Large intestine (tissue), 3 donors: Measurements from ENCODE around the gene SLC38A9. TPM values are rescaled to one million over a fixed set of nuclear protein-coding genes. Genes with fewer than 3 reads are reported as not detected.

Experiments used
- DNase-seq, 2 donors: peaks; one replicate each; pipeline versions ENCODE4 v3.0.0 to v3.0.0-alpha.2; 2013
- H3K27ac ChIP-seq: one replicate; pipeline ENCODE4 v1.5.1; 2013; ENCODE audit warnings: low read length
- H3K27me3 ChIP-seq: 2 replicates; pipeline ENCODE4 v1.6.1; 2013; ENCODE audit warnings: low read length; ENCODE audit not compliant: control insufficient read depth, insufficient read depth
- H3K36me3 ChIP-seq: 2 replicates; pipeline ENCODE4 v1.6.1; 2013; ENCODE audit warnings: low read length; ENCODE audit not compliant: control insufficient read depth, insufficient read depth
- H3K4me1 ChIP-seq: one replicate; pipeline ENCODE4 v1.6.1; 2013; ENCODE audit warnings: low read length; ENCODE audit not compliant: control insufficient read depth, insufficient read depth
- H3K4me3 ChIP-seq: one replicate; pipeline ENCODE4 v1.5.1; 2013; ENCODE audit warnings: low read length
- H3K9me3 ChIP-seq: one replicate; pipeline ENCODE4 v1.6.1; 2013; ENCODE audit warnings: mild to moderate bottlenecking, low read depth, low read length, moderate library complexity; ENCODE audit not compliant: control insufficient read depth
- WGBS: methylation state at CpG from one replicate; pipeline ENCODE4 v1.1.5; 2013; ENCODE audit warnings: low lambda C conversion rate; ENCODE audit not compliant: insufficient coverage; 5-methylcytosine and 5-hydroxymethylcytosine counted together
- polyA plus RNA-seq: library from polyadenylated mRNA; unstranded; fragments of 120-200 nt; gene quantifications from one replicate; pipeline ENCODE4 v1.2.1, GENCODE V29; 2013

Gene SLC38A9
- polyA plus RNA-seq, 1 donor, result 25.9 TPM

DNA sequence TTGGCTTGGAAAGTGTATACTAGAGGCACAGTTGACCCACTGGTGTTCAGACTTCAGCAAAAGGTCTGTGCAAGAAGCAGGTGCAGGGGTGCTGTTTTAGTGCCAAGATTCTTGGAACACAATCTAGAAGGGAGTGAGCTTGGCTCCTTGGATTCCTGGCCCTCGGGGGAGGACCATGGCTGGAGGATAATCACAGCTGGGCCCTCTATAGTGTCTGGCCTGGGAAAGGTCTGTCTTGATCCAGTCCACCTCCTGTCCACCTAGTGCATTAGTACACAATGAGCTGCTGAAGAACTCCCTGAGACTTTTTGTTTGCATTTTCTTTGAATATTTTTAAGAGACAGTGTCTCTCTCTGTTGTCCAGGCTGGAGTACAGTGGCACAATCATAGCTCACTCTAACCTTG lies 126.9 kb downstream of the SLC38A9 start:
- Histone ChIP-seq H3K4me1 (no peaks in the 10 kb centered on the region), H3K36me3 (no peaks in the 10 kb centered on the region), H3K9me3 (no peaks in the 10 kb centered on the region), H3K27ac (no peak overlapping the region), H3K4me3 (no peak overlapping the region), H3K27me3 (no peaks in the 10 kb centered on the region)
- DNase-seq, result no peak
- no CpG with 5 or more reads among the region's 1 CpG for WGBS

DNA sequence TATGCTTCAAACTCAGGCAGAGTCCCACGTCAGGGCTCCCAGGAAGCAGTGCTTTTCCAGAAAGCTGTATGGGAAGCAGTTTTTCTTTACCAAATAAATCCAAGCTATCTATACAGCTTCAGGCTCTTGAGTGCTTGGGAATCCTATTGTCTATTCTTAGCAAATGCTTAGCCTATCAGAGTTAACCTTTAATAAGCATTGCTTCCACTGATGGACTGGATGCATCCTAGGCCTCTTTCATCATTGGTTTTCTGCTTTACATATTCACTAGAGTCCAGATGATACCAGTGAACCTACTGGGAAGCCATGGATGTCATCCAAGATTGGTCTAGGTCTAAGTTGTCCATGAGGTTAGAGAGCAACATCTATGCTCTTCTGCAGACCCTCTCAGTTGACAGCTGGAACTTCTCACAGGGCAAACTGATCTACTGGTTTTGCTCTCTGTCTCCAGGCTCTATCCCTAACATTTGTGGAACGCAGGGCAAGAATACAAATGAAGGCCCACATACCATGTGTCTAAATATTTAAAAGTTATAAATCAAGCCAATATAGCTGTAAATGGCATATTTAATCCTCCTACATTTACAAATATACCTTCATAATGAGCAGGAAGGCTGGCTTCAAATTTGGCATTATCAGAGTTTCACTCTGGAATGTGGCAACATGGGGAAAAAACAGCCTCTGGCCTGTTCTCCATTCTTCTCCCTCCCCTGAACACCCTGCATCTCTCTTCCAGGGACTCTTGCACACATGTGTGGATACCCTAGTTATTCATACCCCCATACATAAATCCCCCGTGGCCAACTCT lies 127.5 kb downstream of the SLC38A9 start:
- H3K27me3 ChIP-seq, result no peaks in the 10 kb centered on the region
- no peaks in the 10 kb centered on the region for H3K9me3 ChIP-seq
- no peak for DNase-seq
- no peak overlapping the region for H3K27ac ChIP-seq
- H3K4me3 ChIP-seq, result no peak overlapping the region
- no peaks in the 10 kb centered on the region for H3K4me1 ChIP-seq
- no peaks in the 10 kb centered on the region for H3K36me3 ChIP-seq
- WGBS, result no CpG with 5 or more reads among the region's 3 CpGs

DNA sequence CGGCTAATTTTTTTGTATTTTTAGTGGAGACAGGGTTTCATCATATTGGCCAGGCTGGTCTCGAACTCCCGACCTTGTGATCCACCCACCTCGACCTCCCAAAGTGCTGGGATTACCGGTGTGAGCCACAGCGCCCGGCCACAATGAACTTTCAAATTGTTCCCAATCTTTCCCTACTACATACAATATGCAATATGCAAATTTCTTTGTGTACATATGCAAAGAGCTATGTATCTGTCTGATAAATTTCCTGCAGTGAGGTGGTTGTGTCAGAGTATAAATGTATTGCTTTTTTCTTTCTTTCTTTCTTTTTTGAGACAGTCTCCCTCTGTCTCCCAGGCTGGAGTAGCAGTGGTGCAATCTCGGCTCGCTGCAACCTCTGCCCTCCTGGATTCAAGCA lies 128.5 kb downstream of the SLC38A9 start:
- Histone ChIP-seq H3K9me3 (no peaks in the 10 kb centered on the region), H3K27ac (no peak overlapping the region), H3K36me3 (no peaks in the 10 kb centered on the region), H3K27me3 (no peaks in the 10 kb centered on the region), H3K4me1 (no peaks in the 10 kb centered on the region), H3K4me3 (no peak overlapping the region)
- no CpG with 5 or more reads among the region's 9 CpGs for WGBS
- no peak for DNase-seq

DNA sequence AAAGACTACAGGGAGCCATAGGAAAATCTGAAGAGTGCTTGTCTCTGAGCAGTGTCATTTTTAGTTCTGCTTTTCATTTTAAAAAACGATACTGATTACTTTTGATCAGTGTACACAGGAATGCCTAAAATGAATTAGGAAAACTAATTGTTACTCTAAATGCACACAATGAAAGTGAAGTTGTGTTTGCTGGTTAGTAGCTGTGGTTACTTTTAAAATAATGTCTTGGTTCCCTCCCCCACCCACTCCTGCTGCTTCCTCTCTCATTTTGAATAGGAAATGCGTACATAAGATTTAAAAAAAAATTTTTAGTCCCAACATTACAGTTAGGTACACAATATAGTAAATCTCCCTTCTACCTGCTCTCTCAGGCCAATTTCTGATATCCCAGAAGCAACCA lies 129.9 kb downstream of the SLC38A9 start:
- Histone ChIP-seq H3K4me1 (no peaks in the 10 kb centered on the region), H3K9me3 (no peaks in the 10 kb centered on the region), H3K27ac (no peak overlapping the region), H3K27me3 (no peaks in the 10 kb centered on the region), H3K4me3 (no peak overlapping the region), H3K36me3 (no peaks in the 10 kb centered on the region)
- 72% methylated on average over 2 of the region's 2 CpGs for WGBS
- no peak for DNase-seq

DNA sequence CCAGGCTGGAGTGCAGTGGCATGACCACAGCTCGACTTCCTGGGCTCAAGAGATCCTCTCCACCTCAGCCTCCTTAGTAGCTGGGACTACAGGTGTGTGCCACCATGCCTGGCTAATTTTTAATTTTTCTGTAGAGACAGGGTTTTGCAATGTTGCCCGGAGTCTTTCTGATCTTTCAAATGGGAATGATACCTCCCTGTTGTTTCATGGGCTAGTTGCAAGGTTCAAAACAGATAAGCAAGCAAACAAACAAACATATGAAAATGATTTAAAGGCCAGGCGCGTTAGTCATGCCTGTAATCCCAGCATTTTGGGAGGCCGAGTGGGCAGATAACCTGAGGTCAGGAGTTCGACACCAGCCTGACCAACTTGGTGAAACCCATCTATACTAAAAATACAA lies 132.1 kb downstream of the SLC38A9 start:
- Histone ChIP-seq H3K27me3 (no peaks in the 10 kb centered on the region), H3K36me3 (no peaks in the 10 kb centered on the region), H3K27ac (no peak overlapping the region), H3K4me3 (no peak overlapping the region), H3K4me1 (no peaks in the 10 kb centered on the region), H3K9me3 (no peaks in the 10 kb centered on the region)
- DNase-seq, result no peak
- 67% methylated on average over 1 of the region's 6 CpGs for WGBS

DNA sequence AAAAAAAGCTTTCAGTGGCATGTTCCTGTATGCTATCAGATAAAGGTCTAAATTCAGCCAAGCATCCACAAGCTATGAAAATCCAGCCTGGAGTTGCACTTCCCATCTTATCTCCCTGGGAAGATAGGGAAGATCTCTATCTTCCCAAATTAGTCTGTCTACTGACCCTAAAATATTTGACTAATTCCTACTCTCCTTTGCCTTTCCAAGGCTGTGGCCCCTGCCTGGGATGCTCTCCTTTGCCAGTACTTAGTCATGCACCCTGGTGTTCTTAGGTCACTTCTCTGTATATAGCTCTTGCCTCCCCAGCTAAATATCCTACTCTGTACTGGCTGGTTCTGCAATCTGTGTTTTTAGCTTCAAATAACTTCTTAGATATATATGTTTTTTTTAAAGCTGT lies 133.4 kb downstream of the SLC38A9 start:
- Histone ChIP-seq H3K27me3 (no peaks in the 10 kb centered on the region), H3K9me3 (no peaks in the 10 kb centered on the region), H3K27ac (no peak overlapping the region), H3K4me1 (no peaks in the 10 kb centered on the region), H3K4me3 (no peak overlapping the region), H3K36me3 (no peaks in the 10 kb centered on the region)
- DNase-seq, result no peak

DNA sequence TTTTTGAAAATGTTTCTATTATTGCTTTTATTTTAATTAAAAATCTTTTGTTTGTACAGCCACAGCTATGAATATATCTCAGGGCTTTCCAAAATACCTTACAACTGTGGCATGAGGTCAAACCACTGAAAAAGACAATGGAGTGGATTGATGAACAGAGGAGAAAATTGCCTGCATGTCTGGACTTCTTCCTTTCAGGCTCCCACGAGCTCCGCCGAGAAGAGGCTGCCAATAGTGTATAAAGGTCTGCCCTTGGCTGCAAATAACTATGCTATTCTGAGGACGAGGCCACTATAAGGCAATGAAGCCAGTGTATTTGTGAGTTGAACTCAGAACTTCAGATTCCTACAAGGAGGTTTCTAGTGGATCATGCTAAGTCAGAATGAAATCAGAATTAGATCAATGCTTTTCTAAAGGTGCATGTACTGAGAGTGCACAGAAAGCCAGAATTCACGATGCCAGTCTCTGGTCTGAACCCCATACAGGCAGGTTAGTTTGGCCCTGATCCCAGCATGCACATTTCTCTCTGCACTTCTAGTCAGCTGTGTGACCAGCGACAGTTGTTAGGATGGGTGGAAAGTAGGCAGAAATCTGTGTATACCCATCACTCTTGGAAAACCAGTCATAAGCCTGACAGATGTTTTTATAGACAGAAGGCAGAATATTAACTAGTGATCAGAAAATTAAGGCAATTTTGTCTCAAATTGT lies 134.6 kb downstream of the SLC38A9 start:
- Histone ChIP-seq H3K4me1 (no peaks in the 10 kb centered on the region), H3K9me3 (no peaks in the 10 kb centered on the region), H3K36me3 (no peaks in the 10 kb centered on the region), H3K4me3 (no peak overlapping the region), H3K27me3 (no peaks in the 10 kb centered on the region), H3K27ac (no peak overlapping the region)
- no peak for DNase-seq
- WGBS, result no CpG with 5 or more reads among the region's 6 CpGs

DNA sequence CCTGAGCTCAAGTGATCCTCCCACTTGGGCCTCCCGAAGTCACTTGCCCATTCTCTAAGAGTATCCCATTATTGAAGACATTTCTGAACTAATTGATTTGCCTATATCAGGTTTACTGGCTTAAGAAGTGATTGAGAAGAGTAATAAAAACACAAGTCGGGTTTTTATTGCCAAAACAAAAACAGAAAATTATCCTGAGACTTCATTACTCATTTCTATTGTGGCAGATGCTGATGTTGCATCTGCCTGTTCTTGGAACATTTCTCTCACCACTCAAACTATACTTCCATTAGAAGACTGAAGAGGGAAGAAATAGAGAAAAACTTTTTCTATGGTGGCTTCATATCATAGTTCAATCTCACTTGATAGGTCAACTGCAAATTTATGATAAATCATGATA lies 135.5 kb downstream of the SLC38A9 start:
- no CpG with 5 or more reads among the region's 2 CpGs for WGBS
- no peak overlapping the region for H3K4me3 ChIP-seq
- H3K4me1 ChIP-seq, result no peaks in the 10 kb centered on the region
- no peaks in the 10 kb centered on the region for H3K27me3 ChIP-seq
- H3K27ac ChIP-seq, result no peak overlapping the region
- no peak for DNase-seq
- H3K9me3 ChIP-seq, result no peaks in the 10 kb centered on the region
- H3K36me3 ChIP-seq, result no peaks in the 10 kb centered on the region

Other genes starting within 250 kb of the SLC38A9 start
- 54.7 TPM for gene PLPP1, start 177.4 kb downstream of the SLC38A9 start, polyA plus RNA-seq
- gene DDX4, start 25.7 kb upstream of the SLC38A9 start, polyA plus RNA-seq, result 0.10 TPM
- gene IL31RA, start 139.0 kb upstream of the SLC38A9 start, polyA plus RNA-seq, result 0.03 TPM